Effector CD8-positive, alpha-beta T cell (primary cell): ENCODE data around the gene POLR1A.

Source experiments
- DNase-seq: peaks from one replicate; lab custom pipeline; 2025; lab: John Stamatoyannopoulos, UW

The POLR1A gene

GRCh38 chr2:86064006-86064405 is 41.7 kb downstream of the POLR1A start:
- DNase-seq = no peak

DNA sequence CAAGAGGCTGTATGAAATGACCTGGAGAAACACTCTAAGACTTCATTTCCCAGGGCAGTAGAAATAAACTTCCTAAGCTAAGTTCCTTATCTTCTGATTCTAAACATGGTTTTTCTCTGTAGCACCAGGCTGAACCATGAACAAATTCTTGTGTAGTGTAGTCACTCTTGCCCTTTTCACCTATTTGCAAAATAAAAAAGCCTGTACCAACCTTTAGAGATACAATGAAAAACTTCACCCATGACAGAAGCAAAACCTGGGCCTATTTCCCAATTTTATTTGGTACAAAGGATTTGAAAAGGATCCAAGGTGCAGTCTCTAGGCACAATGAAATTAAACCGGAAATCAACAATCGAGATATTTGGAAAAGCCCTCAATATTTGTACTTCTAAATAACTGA is 43.6 kb downstream of the POLR1A start:
- no peak for DNase-seq

- DNase-seq = no peak
Observed at GRCh38 chr2:86056590-86057331, 48.9 kb downstream of the POLR1A start.

DNA sequence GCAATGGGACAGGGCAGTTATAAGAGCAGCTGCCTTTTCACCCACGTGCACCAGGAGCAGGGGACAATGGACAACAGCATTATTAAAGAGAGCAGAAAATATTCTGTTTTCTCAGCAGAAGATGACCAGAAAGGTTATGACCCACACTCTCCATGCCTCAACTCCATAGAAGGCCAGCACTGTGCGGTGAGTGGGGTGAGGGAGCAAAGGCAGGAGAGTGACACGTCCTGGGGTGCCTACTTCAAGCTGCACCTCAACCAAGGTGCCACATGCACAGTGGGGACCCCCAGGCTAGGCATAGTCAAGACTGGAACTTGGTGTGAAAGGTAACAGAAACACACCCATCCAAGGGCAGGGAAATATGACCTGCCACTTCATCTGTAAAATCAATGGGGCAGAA is 50.4 kb downstream of the POLR1A start:
- DNase-seq = no peak

GRCh38 chr2:86054535-86055082 is 51.1 kb downstream of the POLR1A start:
- DNase-seq = no peak

DNA sequence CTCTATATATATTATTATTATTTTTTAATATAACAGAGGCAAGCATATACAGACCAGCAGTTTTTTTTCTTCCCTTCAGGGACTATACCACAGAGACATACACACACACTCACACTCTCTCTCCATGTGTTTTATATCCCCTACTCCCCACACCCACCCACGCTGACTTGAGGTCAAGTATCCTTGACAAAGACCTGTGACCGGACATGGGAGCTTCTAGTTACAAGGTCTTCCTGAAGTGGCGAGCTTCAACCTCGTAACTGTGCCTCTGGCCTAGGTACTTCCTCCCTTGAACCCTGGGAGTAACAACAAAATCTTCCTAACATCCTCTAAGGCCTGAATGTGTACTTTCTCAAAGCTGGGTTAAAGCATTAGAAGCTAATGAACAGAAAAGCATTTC is 52.5 kb downstream of the POLR1A start:
- no peak for DNase-seq

- DNase-seq = no peak
Observed at GRCh38 chr2:86052676-86053075, 53.0 kb downstream of the POLR1A start.

- DNase-seq = no peak
Observed at GRCh38 chr2:86052265-86052664, 53.4 kb downstream of the POLR1A start.

GRCh38 chr2:86050301-86050700 is 55.4 kb downstream of the POLR1A start:
- DNase-seq = no peak

GRCh38 chr2:86049529-86049928 is 56.2 kb downstream of the POLR1A start:
- DNase-seq = no peak

- no peak for DNase-seq
Observed at GRCh38 chr2:86048888-86049287, 56.8 kb downstream of the POLR1A start.

GRCh38 chr2:86048383-86048701 is 57.3 kb downstream of the POLR1A start:
- DNase-seq = no peak

DNA sequence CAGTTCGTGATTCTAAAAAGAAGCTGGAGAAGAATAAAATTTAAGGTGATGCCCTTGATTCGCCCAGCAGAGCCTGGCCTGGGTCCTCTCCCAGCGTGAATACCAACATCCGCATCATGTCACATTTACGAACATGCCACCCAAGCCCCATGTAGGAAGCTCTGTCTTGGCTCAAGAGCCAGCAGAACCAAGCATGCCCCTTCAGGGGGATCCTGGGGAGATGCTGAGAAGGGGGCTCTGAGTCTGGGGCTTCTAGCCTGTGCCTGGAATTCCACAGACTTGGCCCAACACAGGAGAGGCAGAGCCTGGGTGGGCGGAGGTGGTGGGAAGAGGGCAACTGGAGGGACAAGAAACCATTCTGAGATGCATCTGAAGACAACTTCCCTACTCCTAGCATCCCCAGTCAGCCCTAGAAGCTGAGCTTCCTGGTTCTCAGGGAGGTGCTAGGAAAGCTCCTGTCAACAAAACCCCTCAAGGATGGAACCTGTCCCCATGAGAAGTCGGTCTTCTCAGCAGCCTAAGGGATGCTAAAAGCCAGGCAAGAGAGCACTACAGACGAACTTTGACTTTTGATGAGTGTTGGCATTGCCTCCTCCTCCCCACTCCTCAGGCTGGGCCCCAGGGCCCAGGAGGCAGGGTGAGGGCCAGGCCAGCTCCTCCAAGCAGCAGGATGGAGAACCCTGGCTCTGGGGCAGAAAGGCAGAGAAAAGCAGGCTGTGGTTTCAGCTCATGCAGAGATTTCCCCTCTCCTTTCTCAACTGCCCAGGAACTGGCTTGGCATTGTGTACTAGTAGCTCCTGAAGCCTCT is 57.9 kb downstream of the POLR1A start:
- no peak for DNase-seq

- no peak for DNase-seq
Observed at GRCh38 chr2:86045541-86045940, 60.1 kb downstream of the POLR1A start.

DNA sequence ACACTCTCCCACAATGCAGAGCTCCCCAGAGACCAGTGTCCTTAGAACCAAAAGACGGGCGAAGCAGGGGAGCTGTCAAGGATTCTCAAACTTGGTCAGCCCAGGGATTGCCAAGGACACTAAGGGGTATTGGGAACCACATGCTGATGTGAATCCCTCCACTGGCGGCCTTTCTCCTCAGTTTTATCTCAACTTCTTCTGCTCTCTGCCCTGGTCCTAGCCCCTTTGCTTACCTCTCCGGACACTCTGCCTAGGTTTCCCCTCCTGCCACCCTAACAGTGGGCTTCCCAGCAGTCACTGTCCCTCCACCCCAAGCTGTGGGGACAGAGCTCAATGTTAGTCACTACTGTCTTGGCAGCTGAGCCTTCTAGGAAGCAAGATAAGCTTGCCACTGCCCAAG is 61.1 kb downstream of the POLR1A start:
- DNase-seq = no peak

GRCh38 chr2:86044045-86044444 is 61.6 kb downstream of the POLR1A start:
- no peak for DNase-seq

- DNase-seq = no peak
Observed at GRCh38 chr2:86042256-86043168, 63.2 kb downstream of the POLR1A start.

GRCh38 chr2:86039963-86040655 is 65.6 kb downstream of the POLR1A start:
- no peak for DNase-seq

DNA sequence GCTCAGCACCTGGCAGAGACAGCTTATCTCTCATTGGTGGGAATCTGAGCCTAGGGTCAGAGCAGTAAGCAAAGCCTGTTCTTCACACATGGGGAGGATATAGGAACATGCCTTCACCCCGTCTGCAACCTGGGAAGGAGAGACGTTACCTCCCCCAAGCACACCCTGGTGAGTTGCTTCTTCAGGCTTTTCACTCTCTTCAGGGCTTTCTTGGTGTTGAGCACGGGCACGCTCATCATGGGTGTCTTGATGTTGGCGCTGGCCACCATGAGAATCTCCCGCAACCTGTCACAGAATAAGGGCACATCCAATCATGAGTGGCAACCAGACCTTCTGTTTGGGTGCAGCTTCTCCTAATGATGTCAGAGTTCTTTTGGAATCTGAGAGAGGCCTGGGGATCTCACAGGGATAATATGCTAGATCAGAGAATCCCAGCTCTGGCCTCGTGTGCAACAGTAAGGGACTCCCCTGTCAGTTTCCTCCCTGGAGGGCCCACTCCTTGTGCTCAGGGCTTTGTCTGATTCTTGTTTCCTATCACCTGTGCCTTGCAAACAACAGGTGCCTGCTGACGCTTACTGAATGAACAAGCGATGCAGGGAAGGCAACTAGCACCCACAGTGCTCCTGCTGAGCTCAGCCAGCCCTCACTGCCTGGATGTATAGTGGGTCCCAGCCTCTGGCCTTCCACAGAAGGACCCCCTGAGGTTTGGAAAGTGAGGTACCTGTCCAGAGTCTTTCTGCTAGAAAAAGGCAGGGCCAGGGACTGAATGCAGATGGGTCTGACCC is 66.3 kb downstream of the POLR1A start:
- DNase-seq = no peak

DNA sequence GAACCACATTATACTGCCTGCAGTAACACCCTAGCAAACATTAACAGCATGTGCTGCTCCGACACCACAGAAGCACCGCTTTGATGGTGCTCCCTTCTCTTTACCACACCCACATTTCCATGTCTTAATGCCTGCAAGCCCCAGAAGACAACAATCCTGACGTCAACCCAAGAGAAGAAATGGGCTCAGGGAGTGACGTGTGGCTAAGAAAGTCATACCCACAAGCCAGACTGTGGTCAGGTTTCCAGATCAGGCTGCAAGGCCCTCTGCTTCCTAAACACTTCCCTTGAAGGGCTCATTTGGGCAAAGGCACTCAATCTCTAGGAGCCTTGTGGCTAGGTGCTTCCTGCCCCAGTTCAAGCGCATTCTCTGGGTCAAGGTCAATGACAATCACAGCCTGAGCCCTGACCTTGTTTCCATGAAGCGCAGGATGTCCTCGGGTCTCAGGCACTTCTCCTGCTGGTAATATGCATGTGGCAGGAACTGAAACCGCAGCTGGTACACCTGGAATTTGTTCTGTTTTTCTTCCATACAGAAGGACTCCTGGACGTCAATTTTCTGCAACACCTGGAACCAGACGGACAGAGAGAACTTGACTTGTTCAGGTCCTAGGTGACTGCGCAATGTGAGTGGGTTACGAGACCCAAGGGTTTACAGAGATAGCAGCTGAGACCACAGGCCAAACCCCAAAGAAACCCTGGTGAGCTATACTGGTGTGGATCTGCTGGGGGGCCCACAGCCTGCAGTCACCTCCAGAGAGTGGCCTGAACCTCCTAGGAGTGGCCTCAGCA is 67.2 kb downstream of the POLR1A start:
- DNase-seq = peak; percentile 58
